Epithelial cell of proximal tubule (primary cell): ENCODE data around the gene TNFRSF1B. TPM values are rescaled to one million over a fixed set of nuclear protein-coding genes. Genes with fewer than 3 reads are reported as not detected.

Source experiments
- DNase-seq: peaks from one replicate; pipeline ENCODE4 v3.0.0-alpha.2; 2011; ENCODE audit warnings: low read depth
- H3K4me3 ChIP-seq: 2 replicates; pipeline ENCODE4 v1.5.1; 2011; ENCODE audit warnings: low read depth, mild to moderate bottlenecking, low read length
- CTCF ChIP-seq: conservative IDR thresholded peaks from 2 replicates; pipeline ENCODE4 v1.5.1; 2012; ENCODE audit warnings: low read depth, mild to moderate bottlenecking, low read length
- total RNA-seq: library from RNA; depleted of rRNA; stranded (reverse); fragments of >200 nt; gene quantifications from 2 replicates; pipeline ENCODE4 v1.2.3, GENCODE V29; 2015

The TNFRSF1B gene
- total RNA-seq, 1 donor from 2014 or later = 0.06 TPM

- TF ChIP-seq CTCF = no peak
- H3K4me3 ChIP-seq = no peak overlapping the region
- no peak for DNase-seq
These were observed 5.5 kb downstream of the TNFRSF1B start for GRCh38 chr1:12172042-12172851.

DNA sequence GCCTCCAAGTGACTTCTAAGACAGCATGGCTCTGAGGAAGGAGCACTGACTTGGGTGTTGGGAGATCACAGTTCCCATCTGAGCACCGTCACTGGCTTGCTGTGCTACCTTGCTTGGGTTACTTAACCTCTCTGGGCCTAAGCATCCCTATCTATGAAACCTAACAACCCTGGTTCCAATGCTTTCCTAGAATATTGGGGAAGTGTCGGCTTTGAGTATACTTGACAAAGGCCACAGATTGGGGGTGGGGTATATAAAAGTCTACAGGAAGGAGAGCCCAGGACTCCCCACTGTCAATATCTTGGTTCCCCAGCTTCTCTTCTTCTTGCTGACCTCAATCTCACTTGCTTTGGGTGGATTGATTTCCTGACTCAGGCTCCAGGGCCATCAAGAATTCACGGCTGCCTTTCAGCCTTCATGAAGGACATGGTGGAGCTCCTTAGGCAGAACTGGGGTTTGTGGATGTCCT is 6.3 kb downstream of the TNFRSF1B start:
- no peak overlapping the region for H3K4me3 ChIP-seq
- no peak for DNase-seq
- no peak for TF ChIP-seq CTCF

GRCh38 chr1:12173631-12174121 is 6.9 kb downstream of the TNFRSF1B start:
- DNase-seq = no peak
- TF ChIP-seq CTCF = no peak
- H3K4me3 ChIP-seq = no peak overlapping the region

DNA sequence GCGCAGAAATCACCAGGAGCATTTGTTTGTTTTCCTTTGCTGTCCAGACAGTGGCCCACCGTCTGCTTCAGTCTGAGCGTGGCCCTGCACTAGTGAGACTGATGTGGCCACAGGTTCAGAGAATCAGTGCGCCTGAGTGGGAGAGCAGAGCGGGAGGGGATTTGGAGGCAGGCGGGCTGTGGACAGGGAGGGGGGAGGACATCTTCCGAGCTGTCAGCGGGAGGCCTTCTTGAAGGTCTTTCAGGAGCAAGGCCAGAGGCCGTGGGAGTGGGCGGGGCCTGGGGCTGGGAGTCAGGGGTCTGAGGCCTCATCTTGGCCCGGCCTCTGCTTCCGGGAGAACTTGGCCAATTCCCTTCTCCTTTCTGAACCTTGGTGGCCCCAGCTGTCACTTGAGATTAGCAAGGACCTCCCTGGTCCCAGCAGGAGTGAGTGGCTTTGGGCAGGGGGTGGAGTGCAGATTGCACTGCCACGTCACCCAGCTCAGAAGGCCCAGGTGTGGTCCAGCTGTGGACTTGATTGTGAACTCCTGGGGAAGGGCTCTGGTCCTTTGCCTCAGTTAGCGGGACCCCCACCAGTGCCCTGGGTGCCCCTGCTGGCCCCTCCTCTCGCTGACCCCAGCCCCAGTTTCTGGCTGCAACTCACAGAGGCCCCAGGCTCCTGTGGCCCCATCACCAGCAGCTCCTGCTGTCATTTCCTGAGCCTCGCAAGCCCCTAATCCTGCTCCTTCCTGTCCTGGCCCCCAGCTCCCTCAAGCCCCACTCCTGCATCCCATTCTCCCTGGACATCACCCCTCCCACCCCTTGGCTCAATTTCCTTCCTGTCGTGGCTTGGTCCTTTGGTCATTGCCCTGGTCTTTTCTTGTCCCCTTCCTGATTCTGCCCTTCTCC is 8.4 kb downstream of the TNFRSF1B start:
- H3K4me3 ChIP-seq = no peak overlapping the region
- no peak for DNase-seq
- TF ChIP-seq CTCF = no peak

DNA sequence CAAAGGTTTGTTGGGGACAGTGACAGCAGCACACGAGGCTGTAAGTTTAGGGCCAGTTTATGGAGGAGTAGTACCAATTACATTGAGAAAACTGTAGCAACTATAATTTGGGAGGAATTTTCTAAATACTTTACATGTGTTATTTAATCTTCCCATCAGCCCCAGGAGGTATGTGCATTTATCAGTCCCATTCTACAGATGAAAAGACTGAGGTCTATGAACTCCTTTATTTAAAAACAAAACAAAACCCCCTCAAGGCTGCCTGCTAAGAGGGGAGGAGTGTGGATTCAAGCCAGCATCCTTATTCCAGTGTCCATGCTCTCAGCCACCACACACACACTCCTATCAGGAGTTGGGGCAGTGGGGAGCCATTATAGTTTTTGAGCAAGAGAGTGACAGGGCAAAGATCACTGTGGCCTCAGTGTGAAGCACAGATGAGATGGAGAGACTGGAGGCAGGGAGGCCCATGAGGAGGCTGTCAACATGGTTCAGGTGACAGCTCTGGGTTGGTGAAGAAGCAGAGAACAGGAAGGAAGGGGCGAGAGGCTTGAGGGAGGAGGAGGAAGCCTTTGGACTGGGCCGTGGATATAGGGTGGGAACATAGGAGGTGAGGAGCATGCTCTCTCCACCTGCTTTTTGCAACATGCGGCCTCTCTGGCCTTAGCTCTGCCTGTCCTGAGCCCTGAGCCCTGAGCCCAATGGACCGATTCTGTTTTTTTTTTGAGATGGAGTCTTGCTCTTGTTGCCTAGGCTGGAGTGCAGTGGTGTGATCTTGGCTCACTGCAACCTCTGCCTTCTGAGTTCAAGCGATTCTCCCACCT is 9.7 kb downstream of the TNFRSF1B start:
- no peak for TF ChIP-seq CTCF
- no peak for DNase-seq
- no peak overlapping the region for H3K4me3 ChIP-seq
